Esophagus squamous epithelium (tissue), 4 donors: ENCODE results near the gene CIRBP.

Experiments
- CTCF ChIP-seq, 6 experiments: fragments of 450-650 bp in 4 of 6; fragments of 200-600 bp in 2 of 6; sonication (generic) in 2 of 6; IDR thresholded peaks; one replicate each; pipeline ENCODE4 v1.5.1; 2016 to 2019; ENCODE audit warnings: antibody characterized with exemption in 6 of 6, mild to moderate bottlenecking in 4 of 6, moderate library complexity in 4 of 6
- POLR2A ChIP-seq, 4 donors: fragments of 450-650 bp; IDR thresholded peaks; one replicate each; pipeline ENCODE4 v1.6.1; 2017; ENCODE audit warnings: antibody characterized with exemption in 4 of 4, mild to moderate bottlenecking in 4 of 4, moderate library complexity in 3 of 4

DNA sequence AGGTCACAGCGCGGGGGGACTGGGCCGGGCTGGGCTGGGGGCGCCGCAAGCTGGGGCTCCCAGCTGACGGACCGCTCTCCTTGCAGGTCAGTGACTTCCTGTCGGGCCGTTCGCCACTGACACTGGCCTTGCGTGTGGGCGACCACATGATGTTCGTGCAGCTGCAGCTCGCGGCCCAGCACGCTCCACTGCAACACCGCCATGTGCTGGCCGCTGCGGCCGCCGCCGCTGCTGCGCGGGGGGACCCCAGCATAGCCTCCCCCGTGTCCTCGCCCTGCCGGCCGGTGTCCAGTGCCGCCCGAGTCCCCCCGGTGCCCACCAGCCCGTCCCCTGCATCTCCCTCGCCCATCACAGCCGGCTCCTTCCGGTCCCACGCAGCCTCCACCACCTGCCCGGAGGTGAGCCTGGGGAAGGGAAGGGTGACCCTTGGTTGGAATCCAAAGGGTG is 15.0 kb upstream of the CIRBP start:
- TF ChIP-seq CTCF (IDR thresholded peaks at IDR 0.05) = no peak
- TF ChIP-seq POLR2A (IDR thresholded peaks at IDR 0.05) = no peak
